ENCODE results near the gene MAP2. TPM values are rescaled to one million over a fixed set of nuclear protein-coding genes. Genes with fewer than 3 reads are reported as not detected.

The MAP2 gene
- total and polyA plus RNA-seq, 2 donors (not counting 3 experiments of a cell fraction or from before 2014, with no cell fraction given): 19.4 to 46.1 TPM

DNA sequence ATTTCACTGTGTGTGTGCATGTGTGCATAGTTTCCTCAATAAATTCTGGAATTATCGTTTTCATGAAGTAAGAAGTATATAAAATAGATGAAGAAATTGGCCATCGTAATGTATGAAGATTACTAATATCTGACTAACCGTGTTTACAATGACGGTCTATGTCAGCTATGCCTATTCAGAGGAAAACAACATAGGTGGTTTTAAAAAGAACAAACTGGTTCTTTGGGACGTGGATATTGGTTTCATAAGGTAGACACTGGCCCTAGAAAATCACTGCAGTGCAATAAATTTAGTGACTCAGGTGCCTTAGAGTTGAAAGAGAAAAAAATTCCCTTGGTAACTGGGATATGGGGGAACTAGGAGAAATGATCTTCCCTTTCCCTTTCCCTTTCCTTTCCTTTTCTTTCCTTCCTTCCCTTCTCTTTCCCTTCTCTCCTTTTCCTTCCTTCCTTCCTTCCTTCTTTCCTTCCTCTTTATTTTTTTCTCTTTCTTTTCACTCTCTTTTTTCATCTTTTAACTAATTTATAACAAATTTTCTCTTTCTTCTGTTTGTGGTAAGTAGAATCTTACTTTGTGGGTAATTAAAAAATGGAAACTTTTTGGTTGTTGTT is 36.4 kb downstream of the MAP2 start:
- CTCF ChIA-PET: no interaction called here
- intact Hi-C loops (cut with micrococcal nuclease) (no loop called here), dilution Hi-C loops (cut with MboI; ENCODE audit: extremely low pct_ligation_motif_present, low sequenced_read_pairs) (no loop called here)
- no peak overlapping the region for H3K4me3 ChIP-seq (replicated peaks in 1 of 3; ENCODE audit: insufficient read depth in 1 of 3, low read depth in 1 of 3, low read length in 3 of 3)
- TF ChIP-seq FOS (IDR thresholded peaks at IDR 0.05; ENCODE audit: borderline replicate concordance, insufficient read depth, low read length): no peak
- TF ChIP-seq, protein P1, sequence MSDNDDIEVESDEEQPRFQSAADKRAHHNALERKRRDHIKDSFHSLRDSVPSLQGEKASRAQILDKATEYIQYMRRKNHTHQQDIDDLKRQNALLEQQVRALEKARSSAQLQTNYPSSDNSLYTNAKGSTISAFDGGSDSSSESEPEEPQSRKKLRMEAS (IDR thresholded peaks at IDR 0.05; ENCODE audit: insufficient read depth, insufficient read length): no peak
- no peak for TF ChIP-seq JUN (IDR thresholded peaks at IDR 0.05; ENCODE audit: borderline replicate concordance, insufficient read depth, insufficient read length, low read depth)
- TF ChIP-seq MYC (IDR thresholded peaks at IDR 0.05; ENCODE audit: low read depth, low read length): no peak
- no peak for TF ChIP-seq CTCF (IDR thresholded peaks at IDR 0.05; ENCODE audit: extremely low read depth in 1 of 2, insufficient read depth in 1 of 2, low read depth in 1 of 2, low read length in 2 of 2)
- TF ChIP-seq GATA2 (IDR thresholded peaks at IDR 0.05; ENCODE audit: insufficient read depth, insufficient read length, low read depth, low read length): no peak
- TF ChIP-seq EZH2 (IDR thresholded peaks at IDR 0.05; ENCODE audit: borderline replicate concordance, low read depth, low read length, severe bottlenecking): no peak
- no peak for TF ChIP-seq POLR2A (IDR thresholded peaks at IDR 0.05; ENCODE audit: low read depth, low read length)
- TF ChIP-seq POLR2AphosphoS5 (IDR thresholded peaks at IDR 0.05; ENCODE audit: insufficient read depth, low read depth, low read length): no peak
- no peak overlapping the region for H3K9ac ChIP-seq (replicated peaks; ENCODE audit: extremely low read depth, insufficient read depth, low read length)
- H3K27ac ChIP-seq (ENCODE audit: insufficient read depth, low read depth, low read length): no peak overlapping the region
- H3K27me3 ChIP-seq (ENCODE audit: control insufficient read depth in 2 of 2, insufficient read depth in 2 of 2, low read length in 2 of 2): no peaks in the 10 kb centered on the region
- BruUV-seq (replicated peaks): no TSS peak
- POLR2A ChIA-PET: no interaction called here
- FAIRE-seq (peak; percentile 40), DNase-seq (ENCODE audit: low read depth, low spot score) (no peak)
- H3K79me2 ChIP-seq (ENCODE audit: control insufficient read depth, insufficient read depth, low read length): no peaks in the 10 kb centered on the region
- no peaks in the 10 kb centered on the region for H3K36me3 ChIP-seq (ENCODE audit: control insufficient read depth in 2 of 2, extremely low read depth in 1 of 2, insufficient read depth in 2 of 2, low read length in 2 of 2)
- H3K9me1 ChIP-seq (replicated peaks; ENCODE audit: control insufficient read depth, extremely low read depth, insufficient read depth, low read length): no peaks in the 10 kb centered on the region
- H2AFZ ChIP-seq (ENCODE audit: low read depth, low read length): no peak overlapping the region
- no peak overlapping the region for H3K4me2 ChIP-seq (ENCODE audit: insufficient read depth, low read length)
- H3K4me1 ChIP-seq (ENCODE audit: control insufficient read depth, extremely low read depth, insufficient read depth, low read length): no peaks in the 10 kb centered on the region
- no peaks in the 10 kb centered on the region for H4K20me1 ChIP-seq (replicated peaks; ENCODE audit: control insufficient read depth, extremely low read depth, insufficient read depth, low read length)
- no peaks in the 10 kb centered on the region for H3K9me3 ChIP-seq (replicated peaks; ENCODE audit: control insufficient read depth, insufficient read depth, low read length)

Data from endothelial cell of umbilical vein (primary cell).